Measurements from ENCODE around the gene LTBR. TPM values are rescaled to one million over a fixed set of nuclear protein-coding genes. Genes with fewer than 3 reads are reported as not detected.

Gene LTBR
- total and polyA plus RNA-seq, 4 donors, result 15.8 to 138 (median 89.0) TPM

DNA sequence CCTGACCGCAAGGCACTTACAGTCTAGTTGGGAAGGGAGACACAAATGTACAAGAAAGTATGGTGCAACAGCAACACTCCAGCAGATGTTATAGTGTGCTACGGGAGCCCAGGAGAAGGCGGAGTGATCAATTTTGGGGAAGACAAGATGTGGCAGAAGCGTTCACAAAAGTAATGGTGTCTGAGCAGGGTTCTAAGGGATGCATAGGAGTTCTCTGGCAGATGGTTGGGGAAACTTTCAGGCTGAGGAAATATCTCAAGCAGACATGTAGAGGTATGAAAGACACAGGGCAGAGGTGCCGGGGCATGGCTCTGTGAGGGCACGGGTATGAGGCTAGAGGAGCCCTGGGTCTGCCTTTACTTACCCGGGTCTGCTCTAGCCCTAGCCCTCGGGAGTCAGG, 37.0 kb upstream of the LTBR start:
- Histone ChIP-seq H3K4me1 (ENCODE audit: control insufficient read depth in 4 of 4, insufficient read depth in 4 of 4, low read length in 3 of 4) (peaks cover 0 to 10% (median 7%) of the 10 kb centered on the region in 4 donors), H3K36me3 (ENCODE audit: control insufficient read depth in 4 of 4, insufficient read depth in 3 of 4, low read depth in 1 of 4, low read length in 3 of 4) (no peaks in the 10 kb centered on the region), H3K9me3 (ENCODE audit: control insufficient read depth in 4 of 4, low read length in 3 of 4) (no peaks in the 10 kb centered on the region), H3K27ac (ENCODE audit: low read depth in 1 of 2, low read length in 2 of 2) (peak overlapping the region; percentile 19 to 32), H3K4me3 (ENCODE audit: low read depth in 1 of 3, low read length in 3 of 3) (no peak overlapping the region), H3K9ac (ENCODE audit: low read depth in 1 of 2, low read length in 2 of 2) (no peak overlapping the region), H3K27me3 (ENCODE audit: control insufficient read depth in 4 of 4, insufficient read depth in 4 of 4, low read length in 3 of 4) (no peaks in the 10 kb centered on the region)
- no peak for DNase-seq (ENCODE audit: low spot score)
- TF ChIP-seq, protein P1, sequence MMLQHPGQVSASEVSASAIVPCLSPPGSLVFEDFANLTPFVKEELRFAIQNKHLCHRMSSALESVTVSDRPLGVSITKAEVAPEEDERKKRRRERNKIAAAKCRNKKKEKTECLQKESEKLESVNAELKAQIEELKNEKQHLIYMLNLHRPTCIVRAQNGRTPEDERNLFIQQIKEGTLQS (IDR thresholded peaks at IDR 0.05), result no peak
- TF ChIP-seq FOXA2 (IDR thresholded peaks at IDR 0.05), result no peak
- TF ChIP-seq, protein P2, sequence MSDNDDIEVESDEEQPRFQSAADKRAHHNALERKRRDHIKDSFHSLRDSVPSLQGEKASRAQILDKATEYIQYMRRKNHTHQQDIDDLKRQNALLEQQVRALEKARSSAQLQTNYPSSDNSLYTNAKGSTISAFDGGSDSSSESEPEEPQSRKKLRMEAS (IDR thresholded peaks at IDR 0.05), result no peak
- no peak for TF ChIP-seq RXRA (IDR thresholded peaks at IDR 0.05)
- TF ChIP-seq RAD21 (IDR thresholded peaks at IDR 0.05), result no peak
- TF ChIP-seq HNF4A (conservative IDR thresholded peaks at IDR 0.05), result no peak
- TF ChIP-seq, protein P3, sequence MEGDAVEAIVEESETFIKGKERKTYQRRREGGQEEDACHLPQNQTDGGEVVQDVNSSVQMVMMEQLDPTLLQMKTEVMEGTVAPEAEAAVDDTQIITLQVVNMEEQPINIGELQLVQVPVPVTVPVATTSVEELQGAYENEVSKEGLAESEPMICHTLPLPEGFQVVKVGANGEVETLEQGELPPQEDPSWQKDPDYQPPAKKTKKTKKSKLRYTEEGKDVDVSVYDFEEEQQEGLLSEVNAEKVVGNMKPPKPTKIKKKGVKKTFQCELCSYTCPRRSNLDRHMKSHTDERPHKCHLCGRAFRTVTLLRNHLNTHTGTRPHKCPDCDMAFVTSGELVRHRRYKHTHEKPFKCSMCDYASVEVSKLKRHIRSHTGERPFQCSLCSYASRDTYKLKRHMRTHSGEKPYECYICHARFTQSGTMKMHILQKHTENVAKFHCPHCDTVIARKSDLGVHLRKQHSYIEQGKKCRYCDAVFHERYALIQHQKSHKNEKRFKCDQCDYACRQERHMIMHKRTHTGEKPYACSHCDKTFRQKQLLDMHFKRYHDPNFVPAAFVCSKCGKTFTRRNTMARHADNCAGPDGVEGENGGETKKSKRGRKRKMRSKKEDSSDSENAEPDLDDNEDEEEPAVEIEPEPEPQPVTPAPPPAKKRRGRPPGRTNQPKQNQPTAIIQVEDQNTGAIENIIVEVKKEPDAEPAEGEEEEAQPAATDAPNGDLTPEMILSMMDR (IDR thresholded peaks at IDR 0.05; ENCODE audit: low read depth, low read length, missing input control), result no peak
- no peak for TF ChIP-seq GABPA (IDR thresholded peaks at IDR 0.05 in 1 of 2, conservative IDR thresholded peaks at IDR 0.05 in 1 of 2)
- TF ChIP-seq, protein P4, sequence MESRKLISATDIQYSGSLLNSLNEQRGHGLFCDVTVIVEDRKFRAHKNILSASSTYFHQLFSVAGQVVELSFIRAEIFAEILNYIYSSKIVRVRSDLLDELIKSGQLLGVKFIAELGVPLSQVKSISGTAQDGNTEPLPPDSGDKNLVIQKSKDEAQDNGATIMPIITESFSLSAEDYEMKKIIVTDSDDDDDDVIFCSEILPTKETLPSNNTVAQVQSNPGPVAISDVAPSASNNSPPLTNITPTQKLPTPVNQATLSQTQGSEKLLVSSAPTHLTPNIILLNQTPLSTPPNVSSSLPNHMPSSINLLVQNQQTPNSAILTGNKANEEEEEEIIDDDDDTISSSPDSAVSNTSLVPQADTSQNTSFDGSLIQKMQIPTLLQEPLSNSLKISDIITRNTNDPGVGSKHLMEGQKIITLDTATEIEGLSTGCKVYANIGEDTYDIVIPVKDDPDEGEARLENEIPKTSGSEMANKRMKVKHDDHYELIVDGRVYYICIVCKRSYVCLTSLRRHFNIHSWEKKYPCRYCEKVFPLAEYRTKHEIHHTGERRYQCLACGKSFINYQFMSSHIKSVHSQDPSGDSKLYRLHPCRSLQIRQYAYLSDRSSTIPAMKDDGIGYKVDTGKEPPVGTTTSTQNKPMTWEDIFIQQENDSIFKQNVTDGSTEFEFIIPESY (IDR thresholded peaks at IDR 0.05), result no peak
- TF ChIP-seq NR2F2 (IDR thresholded peaks at IDR 0.05), result no peak
- WGBS, result 89% methylated on average over 8 of the region's 8 CpGs

DNA sequence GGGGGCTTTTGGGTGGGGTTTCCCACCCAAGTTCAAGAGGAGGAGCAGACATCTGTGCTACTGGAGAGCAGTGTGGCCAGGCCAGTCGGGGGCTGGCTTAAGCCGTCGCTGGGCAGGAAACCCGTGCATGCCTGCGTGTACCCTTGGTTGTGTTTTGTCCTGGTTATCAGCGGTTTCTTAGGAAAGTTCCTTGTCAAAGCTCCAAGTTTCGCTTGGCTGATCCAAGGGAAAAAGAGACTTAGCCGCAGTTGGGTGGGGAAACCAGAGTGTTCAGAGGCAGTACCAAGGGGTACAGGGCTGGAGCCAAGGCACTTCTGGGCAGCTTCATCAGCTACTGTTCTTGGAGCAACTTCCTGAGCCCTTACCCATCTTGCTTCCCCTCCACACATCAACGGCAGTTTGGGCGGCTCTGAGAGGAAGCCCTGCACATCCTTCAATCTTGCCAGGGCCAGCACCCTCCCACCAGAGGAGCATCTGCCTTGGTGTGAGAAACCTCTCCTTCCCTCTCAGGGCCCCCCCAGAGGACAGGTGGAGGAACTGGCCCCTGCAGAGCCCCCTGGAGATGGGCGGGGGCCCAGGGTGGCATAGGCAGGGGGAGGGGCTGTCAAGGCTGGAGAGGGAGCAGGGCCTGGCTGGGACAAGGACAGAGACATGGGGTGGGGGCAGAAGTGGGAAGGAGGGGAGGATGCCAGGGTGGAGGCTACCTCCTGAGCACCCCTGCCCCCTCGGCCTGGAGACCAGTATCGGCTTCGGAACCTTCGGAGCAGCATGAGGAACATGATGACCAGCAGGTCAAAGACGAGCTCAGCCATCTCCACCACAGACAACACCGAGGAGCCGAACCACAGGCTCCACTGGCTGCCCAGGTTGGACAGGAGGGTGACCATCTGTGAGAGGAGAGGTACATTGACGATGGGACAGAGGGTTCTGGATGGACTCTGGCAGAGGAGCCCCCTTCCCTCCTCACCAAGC, 36.3 kb upstream of the LTBR start:
- TF ChIP-seq, protein P4 (IDR thresholded peaks at IDR 0.05), result no peak
- no peak for TF ChIP-seq FOXA1 (IDR thresholded peaks at IDR 0.05)
- TF ChIP-seq SP1 (IDR thresholded peaks at IDR 0.05), result peak; percentile 58
- TF ChIP-seq NR2F2 (IDR thresholded peaks at IDR 0.05), result peak; percentile 69
- H3K4me3 ChIP-seq (ENCODE audit: low read depth in 1 of 3, low read length in 3 of 3), result no peak overlapping the region
- no peak overlapping the region for H3K9ac ChIP-seq (ENCODE audit: low read depth in 1 of 2, low read length in 2 of 2)
- peak overlapping the region; percentile 19 to 32 for H3K27ac ChIP-seq (ENCODE audit: low read depth in 1 of 2, low read length in 2 of 2)
- WGBS, result 69% methylated on average over 19 of the region's 19 CpGs
- no peaks in the 10 kb centered on the region for H3K27me3 ChIP-seq (ENCODE audit: control insufficient read depth in 4 of 4, insufficient read depth in 4 of 4, low read length in 3 of 4)
- H3K4me1 ChIP-seq (ENCODE audit: control insufficient read depth in 4 of 4, insufficient read depth in 4 of 4, low read length in 3 of 4), result peaks cover 0 to 6% (median 2%) of the 10 kb centered on the region in 4 donors
- no peak for DNase-seq (ENCODE audit: low spot score)
- H3K36me3 ChIP-seq (ENCODE audit: control insufficient read depth in 4 of 4, insufficient read depth in 3 of 4, low read depth in 1 of 4, low read length in 3 of 4), result no peaks in the 10 kb centered on the region
- no peaks in the 10 kb centered on the region for H3K9me3 ChIP-seq (ENCODE audit: control insufficient read depth in 4 of 4, low read length in 3 of 4)
